ENCODE results near the gene TEAD1.

- TF ChIP-seq EP300 (IDR thresholded peaks at IDR 0.05) (no peak), CTCF (IDR thresholded peaks at IDR 0.05) (no peak), POLR2A (IDR thresholded peaks at IDR 0.05) (no peak)
Measured at GRCh38 chr11:12845163-12845562, 170.9 kb downstream of the TEAD1 start.

Measured in tibial nerve (tissue), 4 donors.